ENCODE data around the gene NPTX1. TPM values are rescaled to one million over a fixed set of nuclear protein-coding genes. Genes with fewer than 3 reads are reported as not detected.

The NPTX1 gene
- total RNA-seq, 1 donor from 2014 or later, result 1.9 TPM

GRCh38 chr17:80457236-80457856 is 19.1 kb downstream of the NPTX1 start:
- Mint-ChIP-seq H3K27ac (ENCODE audit: unreplicated experiment) (peak overlapping the region; percentile 11), H3K27me3 (ENCODE audit: low read depth) (peaks cover 25% of the 10 kb centered on the region), H3K9me3 (no peaks in the 10 kb centered on the region), H3K36me3 (ENCODE audit: low read depth) (no peaks in the 10 kb centered on the region), H3K4me3 (peak overlapping the region; percentile 59), H3K4me1 (peaks cover 22% of the 10 kb centered on the region)
- TF ChIP-seq CTCF (conservative IDR thresholded peaks at IDR 0.05), result no peak
- DNase-seq (ENCODE audit: low read depth, low spot score), result no peak

- Mint-ChIP-seq H3K36me3 (ENCODE audit: low read depth) (no peaks in the 10 kb centered on the region), H3K4me1 (peaks cover 22% of the 10 kb centered on the region), H3K27me3 (ENCODE audit: low read depth) (peaks cover 25% of the 10 kb centered on the region), H3K27ac (ENCODE audit: unreplicated experiment) (peak overlapping the region; percentile 11), H3K4me3 (peak overlapping the region; percentile 69), H3K9me3 (no peaks in the 10 kb centered on the region)
- no peak for DNase-seq (ENCODE audit: low read depth, low spot score)
- TF ChIP-seq CTCF (conservative IDR thresholded peaks at IDR 0.05), result no peak
These were observed 19.8 kb downstream of the NPTX1 start for GRCh38 chr17:80456465-80457235.

GRCh38 chr17:80455784-80456183 is 20.6 kb downstream of the NPTX1 start:
- H3K4me1 Mint-ChIP-seq, result peaks cover 22% of the 10 kb centered on the region
- peaks cover 20% of the 10 kb centered on the region for H3K27me3 Mint-ChIP-seq (ENCODE audit: low read depth)
- TF ChIP-seq CTCF (conservative IDR thresholded peaks at IDR 0.05), result no peak
- peak overlapping the region; percentile 95 for H3K4me3 Mint-ChIP-seq
- no peaks in the 10 kb centered on the region for H3K9me3 Mint-ChIP-seq
- no peak for DNase-seq (ENCODE audit: low read depth, low spot score)
- no peaks in the 10 kb centered on the region for H3K36me3 Mint-ChIP-seq (ENCODE audit: low read depth)
- H3K27ac Mint-ChIP-seq (ENCODE audit: unreplicated experiment), result peak overlapping the region; percentile 71

- no peaks in the 10 kb centered on the region for H3K9me3 Mint-ChIP-seq
- peaks cover 16% of the 10 kb centered on the region for H3K27me3 Mint-ChIP-seq (ENCODE audit: low read depth)
- peaks cover 22% of the 10 kb centered on the region for H3K4me1 Mint-ChIP-seq
- TF ChIP-seq CTCF (conservative IDR thresholded peaks at IDR 0.05), result no peak
- H3K36me3 Mint-ChIP-seq (ENCODE audit: low read depth), result no peaks in the 10 kb centered on the region
- peak; percentile 49 for DNase-seq (ENCODE audit: low read depth, low spot score)
- peak overlapping the region; percentile 95 for H3K4me3 Mint-ChIP-seq
- H3K27ac Mint-ChIP-seq (ENCODE audit: unreplicated experiment), result peak overlapping the region; percentile 96
These were observed 21.1 kb downstream of the NPTX1 start for GRCh38 chr17:80455336-80455710.

GRCh38 chr17:80454557-80455335 is 21.7 kb downstream of the NPTX1 start:
- peaks cover 22% of the 10 kb centered on the region for H3K4me1 Mint-ChIP-seq
- peak overlapping the region; percentile 95 for H3K4me3 Mint-ChIP-seq
- H3K27me3 Mint-ChIP-seq (ENCODE audit: low read depth), result peaks cover 11% of the 10 kb centered on the region
- H3K9me3 Mint-ChIP-seq, result no peaks in the 10 kb centered on the region
- TF ChIP-seq CTCF (conservative IDR thresholded peaks at IDR 0.05), result no peak
- peak; percentile 93 for DNase-seq (ENCODE audit: low read depth, low spot score)
- H3K27ac Mint-ChIP-seq (ENCODE audit: unreplicated experiment), result peak overlapping the region; percentile 96
- H3K36me3 Mint-ChIP-seq (ENCODE audit: low read depth), result no peaks in the 10 kb centered on the region
